ENCODE data around the gene AGAP1.

- TF ChIP-seq CTCF (IDR thresholded peaks at IDR 0.05) (no peak), EZH2 (IDR thresholded peaks at IDR 0.05) (no peak)
Measured at GRCh38 chr2:235699576-235699975, 205.7 kb downstream of the AGAP1 start.

Measured in neural progenitor cell (in vitro differentiated cells).